Measurements from ENCODE around the gene FABP1. TPM values are rescaled to one million over a fixed set of nuclear protein-coding genes. Genes with fewer than 3 reads are reported as not detected.

Gene FABP1
- total and polyA plus RNA-seq, 12 donors: 0.14 to 1.1 TPM; not detected in 10

DNA sequence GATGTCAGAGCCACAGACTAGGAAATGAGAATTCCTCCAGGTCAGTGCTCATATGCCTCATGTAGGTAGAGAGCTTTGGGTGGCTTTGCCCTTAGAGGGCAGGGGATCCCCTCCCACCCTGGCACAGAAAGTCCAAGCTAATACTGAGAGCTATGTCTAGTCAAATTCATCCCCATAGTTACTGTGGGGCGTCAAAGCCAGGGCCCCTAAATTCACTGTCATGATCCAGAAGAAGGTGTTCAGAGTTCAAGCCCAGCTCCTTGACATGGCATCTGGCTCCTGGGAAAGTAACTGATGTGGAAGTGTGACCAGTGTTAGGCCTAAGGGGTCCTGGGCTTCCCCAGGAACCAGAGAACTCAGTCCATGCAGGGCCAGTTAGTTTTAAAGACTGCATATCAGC lies 44.1 kb upstream of the FABP1 start:
- H3K4me1 ChIP-seq: peaks cover 0 to 22% (median 8%) of the 10 kb centered on the region in 9 donors

DNA sequence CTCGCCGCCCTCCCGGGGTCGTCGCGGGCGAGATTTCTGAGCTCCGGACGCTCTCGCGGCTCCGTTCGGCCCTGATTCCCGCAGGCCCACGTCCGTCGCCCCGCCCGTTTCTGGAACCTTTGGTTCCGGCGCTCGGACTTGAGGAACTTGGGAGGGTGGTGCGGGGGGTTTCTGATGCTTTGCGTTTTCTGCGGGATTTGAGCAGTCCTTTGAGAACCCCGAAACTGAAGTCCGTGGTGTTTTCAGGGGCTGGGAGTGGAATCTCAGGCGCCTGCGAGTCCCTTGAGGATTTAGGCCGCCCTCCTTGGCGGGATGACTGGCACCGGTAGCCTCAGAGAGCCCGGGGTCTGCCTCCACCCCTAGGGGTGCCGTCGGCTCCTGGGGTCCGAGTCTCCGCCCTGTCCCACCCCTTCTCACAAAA lies 42.6 kb upstream of the FABP1 start:
- peaks cover 0 to 4% (median 0%) of the 10 kb centered on the region in 9 donors for H3K36me3 ChIP-seq
- H3K4me3 ChIP-seq: peak overlapping the region; percentile 37 to 84 (median 64)
- H3K27ac ChIP-seq: peak overlapping the region in 9 of 10 donors; percentile 62 to 88 (median 82)
- H3K9me3 ChIP-seq: peaks cover 0 to 10% (median 0%) of the 10 kb centered on the region in 11 donors
- peaks cover 0 to 10% (median 5%) of the 10 kb centered on the region in 9 donors for H3K4me1 ChIP-seq
- TF ChIP-seq, protein P1, sequence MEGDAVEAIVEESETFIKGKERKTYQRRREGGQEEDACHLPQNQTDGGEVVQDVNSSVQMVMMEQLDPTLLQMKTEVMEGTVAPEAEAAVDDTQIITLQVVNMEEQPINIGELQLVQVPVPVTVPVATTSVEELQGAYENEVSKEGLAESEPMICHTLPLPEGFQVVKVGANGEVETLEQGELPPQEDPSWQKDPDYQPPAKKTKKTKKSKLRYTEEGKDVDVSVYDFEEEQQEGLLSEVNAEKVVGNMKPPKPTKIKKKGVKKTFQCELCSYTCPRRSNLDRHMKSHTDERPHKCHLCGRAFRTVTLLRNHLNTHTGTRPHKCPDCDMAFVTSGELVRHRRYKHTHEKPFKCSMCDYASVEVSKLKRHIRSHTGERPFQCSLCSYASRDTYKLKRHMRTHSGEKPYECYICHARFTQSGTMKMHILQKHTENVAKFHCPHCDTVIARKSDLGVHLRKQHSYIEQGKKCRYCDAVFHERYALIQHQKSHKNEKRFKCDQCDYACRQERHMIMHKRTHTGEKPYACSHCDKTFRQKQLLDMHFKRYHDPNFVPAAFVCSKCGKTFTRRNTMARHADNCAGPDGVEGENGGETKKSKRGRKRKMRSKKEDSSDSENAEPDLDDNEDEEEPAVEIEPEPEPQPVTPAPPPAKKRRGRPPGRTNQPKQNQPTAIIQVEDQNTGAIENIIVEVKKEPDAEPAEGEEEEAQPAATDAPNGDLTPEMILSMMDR (IDR thresholded peaks at IDR 0.05): no peak
- 2 to 5% methylated on average over 37 of the region's 37 CpGs for WGBS, 2 donors
- ATAC-seq (peak in 7 of 8 donors; percentile 31 to 68 (median 34)), DNase-seq (peak; percentile 15 to 27)
- H3K27me3 ChIP-seq: peaks cover 0 to 14% (median 0%) of the 10 kb centered on the region in 7 donors
- intact Hi-C loops (cut with DNase I): no loop called here

More for the DNA sequence above, 44.1 kb upstream of the FABP1 start:
- WGBS, 2 donors: 100% methylated on average over 1 of the region's 1 CpG
- Histone ChIP-seq H3K4me3 (no peak overlapping the region), H3K27ac (no peak overlapping the region), H3K36me3 (peaks cover 0 to 5% (median 0%) of the 10 kb centered on the region in 9 donors), H3K9me3 (peaks cover 0 to 10% (median 0%) of the 10 kb centered on the region in 11 donors), H3K27me3 (peaks cover 0 to 16% (median 0%) of the 10 kb centered on the region in 7 donors)
- no peak for ATAC-seq
- intact Hi-C loops (cut with DNase I): no loop called here
- TF ChIP-seq, protein P1 (IDR thresholded peaks at IDR 0.05): no peak
- DNase-seq: no peak

DNA sequence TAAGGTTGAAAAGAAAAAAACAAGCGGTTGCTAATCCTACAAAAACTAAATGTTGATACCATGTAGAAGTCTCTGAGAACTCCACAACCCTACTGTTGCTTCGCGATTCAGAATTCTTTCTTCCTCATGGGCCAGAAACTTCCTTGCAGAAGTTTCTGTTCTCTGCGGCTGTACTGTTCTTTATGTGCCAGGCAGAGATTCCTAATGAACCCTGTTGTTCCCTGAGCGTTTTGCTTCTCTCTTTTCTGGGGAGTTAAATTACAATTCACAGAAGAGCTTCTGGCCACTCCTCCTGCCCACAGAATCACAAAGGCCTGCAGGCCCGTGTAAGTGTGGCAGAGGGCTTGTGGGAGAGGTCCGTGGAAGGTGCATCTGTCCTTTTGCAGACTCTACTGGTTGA lies 40.5 kb upstream of the FABP1 start:
- Histone ChIP-seq H3K9me3 (peaks cover 0 to 10% (median 0%) of the 10 kb centered on the region in 11 donors), H3K27ac (no peak overlapping the region), H3K4me1 (peaks cover 0 to 10% (median 5%) of the 10 kb centered on the region in 9 donors), H3K36me3 (no peaks in the 10 kb centered on the region), H3K4me3 (no peak overlapping the region), H3K27me3 (peaks cover 0 to 14% (median 0%) of the 10 kb centered on the region in 7 donors)
- TF ChIP-seq, protein P1 (IDR thresholded peaks at IDR 0.05): no peak
- intact Hi-C loops (cut with DNase I): loop anchor here in 1 of 10 donors (2.0 kb wide), 1 partner anchor 104 kb away; no protein-coding TSS in a partner anchor
- DNase-seq (no peak), ATAC-seq (no peak)
- 79 to 85% methylated on average over 7 of the region's 7 CpGs for WGBS, 2 donors

DNA sequence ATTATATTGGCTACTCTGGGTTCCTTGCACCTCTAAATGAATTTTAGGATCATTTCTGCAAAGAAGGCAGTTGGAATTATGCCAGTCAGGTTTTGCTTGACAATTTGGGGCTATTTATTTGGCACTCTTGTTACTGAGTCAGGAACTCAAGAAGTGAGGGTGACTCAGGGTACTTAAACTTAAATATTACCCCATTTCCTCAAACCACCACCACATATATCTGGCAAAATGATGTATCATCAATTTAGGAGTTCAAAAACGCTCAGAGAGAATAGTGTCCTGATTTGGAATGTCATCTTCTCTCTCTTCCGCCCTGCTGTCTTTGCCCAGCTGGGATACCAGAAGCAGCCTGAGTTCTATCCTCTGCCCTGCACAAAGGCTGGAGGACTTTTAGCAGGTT lies 39.9 kb upstream of the FABP1 start:
- Histone ChIP-seq H3K27ac (no peak overlapping the region), H3K36me3 (no peaks in the 10 kb centered on the region), H3K4me1 (peaks cover 0 to 10% (median 5%) of the 10 kb centered on the region in 9 donors), H3K27me3 (peaks cover 0 to 14% (median 0%) of the 10 kb centered on the region in 7 donors), H3K4me3 (no peak overlapping the region), H3K9me3 (peaks cover 0 to 10% (median 0%) of the 10 kb centered on the region in 11 donors)
- ATAC-seq (no peak), DNase-seq (no peak)
- WGBS, 2 donors: 90 to 96% methylated on average over 2 of the region's 2 CpGs
- intact Hi-C loops (cut with DNase I): loop anchor here in 1 of 10 donors (2.0 kb wide), 1 partner anchor 103 kb away; no protein-coding TSS in a partner anchor
- TF ChIP-seq, protein P1 (IDR thresholded peaks at IDR 0.05): no peak

Data from heart right ventricle (tissue), 16 donors.